GM21390 (cell line): ENCODE measurements around the gene PHF21B.
"Not testable (repeated sequence)": the region's sequence is repeated elsewhere in the genome, so short reads cannot be mapped to it uniquely, and the experiment has no call there.

Source experiments
- ATAC-seq: cut with Tn5 transposase; IDR thresholded peaks from one replicate; pipeline ENCODE4 v1.9.1; 2021; ENCODE audit not compliant: unreplicated experiment

Gene PHF21B

DNA sequence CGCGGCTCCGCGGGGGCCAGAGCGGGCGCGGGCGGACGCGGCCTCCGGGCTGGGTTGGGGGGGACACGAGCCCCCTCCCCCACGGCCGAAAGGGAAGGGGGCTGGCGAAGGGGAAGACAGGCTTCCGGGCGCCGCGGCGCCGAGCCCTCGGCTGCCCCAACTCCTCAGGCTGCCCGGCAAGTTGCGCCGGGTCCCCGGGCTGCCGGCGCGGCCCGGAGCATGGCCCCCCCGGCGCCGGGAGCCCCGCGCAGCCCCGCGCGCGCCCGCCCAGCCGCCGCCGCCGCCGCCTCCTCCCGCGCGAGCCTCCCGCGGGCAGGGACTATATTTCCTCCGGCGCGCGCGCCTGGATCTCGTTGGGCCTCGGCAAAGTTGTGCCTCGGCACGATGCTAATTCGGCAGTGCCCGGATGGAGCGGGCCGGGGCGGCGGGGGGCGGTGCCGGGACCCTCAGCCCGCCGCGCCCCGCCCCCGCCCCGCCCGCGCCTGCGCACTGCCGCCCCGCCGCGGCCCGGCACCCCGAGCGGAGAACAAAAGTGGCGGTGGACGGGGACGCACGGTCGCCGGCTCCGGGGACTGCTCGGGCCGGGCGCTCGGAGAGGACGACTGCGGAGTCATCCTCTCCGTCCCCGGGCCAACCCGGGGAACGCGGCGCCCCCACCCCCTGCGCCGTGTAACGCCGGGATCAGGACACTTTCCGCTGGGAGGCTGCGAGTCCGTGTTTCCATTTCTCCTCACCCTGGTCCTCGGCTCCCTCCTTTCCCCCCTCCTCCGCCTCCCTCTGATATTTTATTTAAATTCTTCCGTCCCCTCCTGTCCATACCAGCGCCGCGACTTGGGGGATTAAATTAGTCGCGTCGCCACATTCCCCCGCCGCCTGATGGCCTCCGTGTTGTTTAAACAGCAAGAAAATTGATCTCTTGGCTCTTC is at the start of gene PHF21B:
TSS of gene PHF21B (minus strand) at position 400 of the 926 bp plus-strand sequence. CDS start 456 bp downstream, outside the sequence.
- ATAC-seq, result no peak

DNA sequence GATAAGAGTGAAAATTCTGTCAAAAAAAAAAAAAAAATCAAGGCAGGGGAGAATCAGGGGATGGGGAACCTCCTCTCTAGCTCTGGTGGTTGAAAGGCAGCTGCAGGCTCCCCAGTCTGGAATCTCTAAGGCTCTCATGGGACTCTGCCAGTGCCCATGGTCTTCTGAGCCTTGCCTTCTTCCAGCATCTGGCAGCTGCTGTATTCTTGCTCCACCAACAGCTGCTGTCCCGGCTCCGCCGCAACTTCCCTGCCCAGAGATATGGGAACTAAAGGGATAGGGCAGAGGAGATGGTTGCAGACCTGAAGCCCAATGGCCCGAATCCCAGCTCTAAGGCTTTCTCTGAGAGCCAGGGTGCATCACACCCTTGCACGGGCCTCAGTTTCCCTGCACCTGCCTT is 49.5 kb upstream of the PHF21B start:
- no peak for ATAC-seq

DNA sequence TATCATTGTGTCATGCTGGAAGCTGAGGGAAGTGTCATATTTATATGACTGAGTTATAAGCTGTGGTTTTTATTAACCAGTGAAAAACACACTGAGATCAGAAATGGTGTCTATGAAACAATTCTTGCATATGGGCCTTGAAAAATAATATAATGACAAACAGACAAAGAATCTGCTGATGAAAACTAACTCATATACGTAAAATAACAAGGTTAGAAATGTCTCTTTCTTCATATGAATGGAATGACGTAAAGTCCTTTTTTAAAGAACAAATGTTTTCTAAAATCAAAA is 48.8 kb upstream of the PHF21B start:
- ATAC-seq, result no peak

DNA sequence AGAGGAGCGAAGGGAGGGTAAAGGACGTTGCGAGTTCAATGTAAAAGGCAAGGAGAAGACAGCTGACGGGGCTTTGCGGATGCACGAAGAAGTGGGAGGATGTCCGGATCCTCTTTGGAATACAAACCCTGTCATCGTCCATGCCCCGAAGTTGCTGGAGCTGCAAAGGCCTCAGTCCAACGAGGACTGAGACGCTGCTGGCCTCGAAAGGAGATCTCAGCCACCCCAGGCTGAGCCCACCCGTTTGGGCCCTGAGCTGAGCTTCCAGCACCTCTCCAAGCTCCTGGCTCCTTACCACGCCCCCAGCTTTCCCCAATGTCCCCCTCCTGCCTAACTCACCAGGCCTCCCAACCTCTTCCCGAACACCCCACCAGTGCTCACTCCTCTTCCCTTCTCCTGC is 46.1 kb upstream of the PHF21B start:
- no peak for ATAC-seq

- no peak for ATAC-seq
Observed at GRCh38 chr22:45053571-45053970, 43.8 kb upstream of the PHF21B start.

DNA sequence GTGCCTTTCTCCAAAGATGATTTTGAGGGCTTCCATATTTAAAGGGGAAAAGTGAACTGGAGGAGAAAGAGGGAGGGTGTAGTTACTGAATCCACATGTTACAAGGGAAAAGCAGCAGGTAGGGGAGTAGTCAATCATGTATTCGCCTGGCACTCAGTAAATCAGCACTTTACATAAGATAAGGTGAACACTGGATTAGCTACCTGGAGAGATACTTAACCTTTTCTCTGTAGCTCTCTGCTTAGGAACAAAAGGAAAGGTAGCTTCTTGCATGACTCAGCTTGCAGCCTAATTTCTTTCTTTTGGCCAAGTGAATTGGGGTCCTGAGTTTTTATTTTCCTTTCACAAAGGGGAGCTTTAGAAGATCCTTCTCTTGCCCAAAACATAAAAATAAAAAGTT is 43.3 kb upstream of the PHF21B start:
- ATAC-seq, result no peak

DNA sequence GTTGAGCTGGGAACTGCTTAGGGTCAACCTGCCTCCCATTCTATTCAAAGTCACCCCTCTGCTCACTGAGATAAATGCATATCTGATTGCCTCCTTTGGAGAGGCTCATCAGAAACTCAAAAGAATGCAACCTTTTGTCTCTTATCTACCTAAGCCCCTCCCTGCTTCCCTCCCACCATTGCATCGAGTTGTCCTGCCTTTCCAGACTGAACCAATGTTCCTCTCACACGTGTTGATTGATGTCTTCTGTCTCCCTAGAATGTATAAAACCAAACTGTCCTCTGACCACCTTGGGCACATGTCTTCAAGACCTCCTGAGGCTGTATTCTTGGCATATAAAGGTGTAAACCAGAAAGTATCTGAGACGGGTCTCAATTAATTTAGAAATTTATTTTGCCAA is 42.9 kb upstream of the PHF21B start:
- ATAC-seq, result not testable (repeated sequence)

DNA sequence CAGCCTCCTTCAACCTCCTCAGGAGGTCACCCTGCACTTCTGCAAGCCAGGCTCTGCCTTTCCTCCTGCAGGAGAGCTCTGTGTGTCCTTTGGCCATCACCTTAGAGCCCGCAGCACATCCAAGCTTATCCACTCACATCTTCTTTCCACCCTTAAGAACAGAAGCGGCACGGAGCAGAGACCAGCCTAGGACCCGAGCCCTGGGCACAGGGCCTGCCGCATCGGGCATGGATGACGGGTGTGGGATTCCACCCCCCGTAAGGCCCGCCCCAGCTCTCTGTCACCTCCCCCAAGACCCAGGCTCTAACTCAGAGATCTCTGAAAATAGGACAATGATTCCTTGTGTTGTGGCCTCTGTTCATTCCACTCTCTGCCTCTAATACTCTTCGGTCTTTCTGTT is 42.1 kb upstream of the PHF21B start:
- ATAC-seq, result no peak

GRCh38 chr22:45051419-45051818 is 41.6 kb upstream of the PHF21B start:
- ATAC-seq, result no peak

- no peak for ATAC-seq
Observed at GRCh38 chr22:45047260-45047659, 37.5 kb upstream of the PHF21B start.

- ATAC-seq, result no peak
Observed at GRCh38 chr22:45045208-45045607, 35.4 kb upstream of the PHF21B start.

DNA sequence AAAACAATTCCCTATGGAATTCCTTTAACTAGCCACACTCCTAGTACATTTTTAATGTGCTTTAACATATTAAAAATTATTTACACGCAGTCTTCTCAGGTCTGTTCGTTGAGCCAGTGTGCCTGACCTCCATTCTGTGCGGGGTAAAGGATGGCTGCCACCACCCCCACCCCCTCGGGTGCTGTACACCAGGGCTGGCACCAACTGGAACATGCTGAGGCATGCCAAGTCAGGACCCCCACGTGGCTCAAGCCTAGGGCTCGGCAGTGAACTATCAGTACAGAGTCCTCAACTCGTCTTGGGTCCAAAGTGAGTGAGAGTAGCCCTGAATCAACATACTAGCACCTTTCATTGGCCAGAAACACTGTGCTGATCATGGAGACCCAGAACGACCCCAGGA is 32.5 kb upstream of the PHF21B start:
- ATAC-seq, result no peak

- ATAC-seq, result no peak
Observed at GRCh38 chr22:45039133-45039532, 29.3 kb upstream of the PHF21B start.

- ATAC-seq, result no peak
Observed at GRCh38 chr22:45036154-45036553, 26.3 kb upstream of the PHF21B start.

DNA sequence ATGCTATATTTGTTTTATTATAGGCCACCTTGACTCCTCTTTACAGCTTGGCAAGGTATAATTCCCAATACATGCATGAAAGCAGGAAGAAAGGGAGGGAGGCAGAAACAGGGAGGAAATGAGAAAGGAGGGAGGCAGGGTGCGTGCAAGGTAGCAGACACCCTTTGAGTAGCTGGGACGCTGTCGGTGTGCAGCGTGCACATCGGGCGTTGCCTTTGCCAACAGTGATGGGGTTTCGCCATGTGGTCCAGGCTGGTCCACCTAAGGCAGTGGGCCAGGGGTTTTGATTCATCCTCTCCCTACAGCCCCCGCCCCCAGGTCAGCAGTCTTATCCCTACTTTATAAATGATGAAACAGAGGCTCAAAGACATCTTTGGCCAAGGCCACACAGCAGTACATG is 25.0 kb upstream of the PHF21B start:
- ATAC-seq, result no peak

GRCh38 chr22:45034156-45034555 is 24.4 kb upstream of the PHF21B start:
- ATAC-seq, result no peak

DNA sequence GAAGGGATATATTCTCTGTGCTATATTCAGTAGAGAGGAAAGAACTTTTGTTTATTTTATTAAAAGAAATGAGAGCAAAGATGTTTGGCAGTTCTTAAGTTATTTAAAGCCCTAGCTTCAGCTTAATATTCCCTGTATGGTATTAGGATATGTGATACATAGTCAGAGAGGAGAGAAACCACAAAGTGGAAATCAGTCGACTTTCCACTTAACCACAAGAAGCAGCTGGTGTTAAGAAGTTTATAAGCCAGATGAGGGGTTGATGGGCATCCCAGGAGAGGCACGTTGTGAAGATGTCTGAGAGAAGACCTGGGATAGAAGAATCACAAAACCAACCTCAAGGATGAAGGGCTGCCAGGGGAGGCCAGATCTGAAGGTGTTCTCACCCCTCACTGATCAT is 23.3 kb upstream of the PHF21B start:
- no peak for ATAC-seq

DNA sequence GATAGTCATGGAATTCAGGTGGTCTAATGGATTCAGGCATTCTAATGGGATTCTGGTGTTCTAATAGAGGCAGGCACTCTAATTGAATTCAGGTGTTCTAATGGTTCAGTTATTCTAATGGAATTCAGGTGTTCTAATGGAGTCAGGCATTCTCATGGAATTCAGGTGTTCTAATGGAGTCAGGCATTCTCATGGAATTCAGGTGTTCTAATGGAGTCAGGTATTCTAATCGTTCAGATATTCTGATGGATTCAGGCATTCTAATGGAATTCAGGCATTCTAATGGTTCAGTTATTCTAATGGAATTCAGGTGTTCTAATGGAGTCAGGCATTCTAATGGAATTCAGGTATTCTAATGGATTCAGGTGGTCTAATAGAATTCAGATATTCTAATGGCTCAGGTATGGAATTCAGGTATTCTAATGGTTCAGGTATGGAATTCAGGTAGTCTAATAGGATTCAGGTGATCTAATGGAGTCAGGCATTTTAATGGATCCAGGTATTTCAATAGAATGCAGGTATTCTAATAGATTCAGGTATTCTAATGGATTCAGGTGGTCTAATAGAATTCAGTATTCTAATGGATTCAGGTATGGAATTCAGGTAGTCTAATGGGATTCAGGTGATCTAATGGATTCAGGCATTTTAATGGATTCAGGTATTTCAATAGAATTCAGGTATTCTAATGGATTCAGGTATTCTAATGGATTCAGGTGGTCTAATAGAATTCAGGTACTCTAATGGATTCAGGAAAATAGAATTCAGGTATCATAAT is 22.0 kb upstream of the PHF21B start:
- no peak for ATAC-seq

DNA sequence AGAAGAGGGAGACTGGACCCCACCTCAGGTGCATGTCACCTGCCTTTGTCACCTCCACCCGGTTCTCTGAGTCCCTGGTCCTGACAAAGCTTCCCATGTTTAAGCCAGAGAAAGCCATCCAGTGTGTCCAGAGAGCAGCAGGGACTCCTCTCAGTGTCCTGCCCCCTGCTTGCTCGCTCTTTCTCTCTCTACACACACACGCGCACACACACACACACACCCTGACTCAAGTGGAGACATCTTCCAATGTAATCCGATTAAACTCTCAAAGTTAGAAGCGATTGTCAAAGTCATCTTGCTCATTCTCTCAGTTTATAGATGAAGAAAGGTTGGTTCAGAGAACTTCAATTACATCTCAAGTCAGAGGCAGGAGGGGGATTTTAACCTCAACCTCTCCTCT is 19.7 kb upstream of the PHF21B start:
- ATAC-seq, result no peak

DNA sequence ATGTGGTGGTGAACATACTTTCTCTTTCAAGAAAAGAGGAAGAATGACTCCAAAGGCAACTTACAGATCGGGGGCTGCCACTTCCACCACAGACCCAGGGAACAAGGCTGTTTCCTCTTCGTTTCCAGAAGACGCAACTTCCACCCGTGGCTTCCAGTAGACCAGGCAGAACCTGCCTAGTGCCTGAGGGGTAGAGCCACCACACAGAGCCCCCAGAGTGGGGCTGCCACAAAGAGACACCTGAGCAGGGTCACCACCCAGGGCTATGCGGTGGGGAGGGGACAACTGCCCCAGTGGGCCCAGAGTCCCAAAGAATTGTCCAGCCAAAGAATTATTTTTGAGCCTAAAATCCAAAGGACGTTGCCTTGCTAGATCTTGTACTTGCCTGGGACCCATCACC is 16.7 kb upstream of the PHF21B start:
- no peak for ATAC-seq

DNA sequence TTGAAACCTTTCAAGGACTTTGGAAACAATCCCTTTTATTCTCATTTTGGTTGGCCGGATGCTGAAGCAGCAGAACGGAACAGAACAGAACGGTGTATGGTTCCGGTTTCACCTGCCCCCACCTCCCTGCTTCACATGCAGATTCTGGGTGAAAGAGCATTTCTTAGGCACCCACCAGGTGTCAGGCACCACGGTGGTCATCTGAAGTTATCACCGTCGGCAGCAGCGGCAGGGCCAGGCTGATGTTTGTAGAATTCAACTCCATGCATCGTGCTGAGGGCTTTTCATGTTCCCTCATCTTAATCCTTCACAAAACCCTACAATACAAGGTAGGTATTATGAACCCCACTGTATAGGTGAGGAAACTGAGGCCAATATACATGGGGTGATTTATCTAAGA is 13.6 kb upstream of the PHF21B start:
- ATAC-seq, result no peak

DNA sequence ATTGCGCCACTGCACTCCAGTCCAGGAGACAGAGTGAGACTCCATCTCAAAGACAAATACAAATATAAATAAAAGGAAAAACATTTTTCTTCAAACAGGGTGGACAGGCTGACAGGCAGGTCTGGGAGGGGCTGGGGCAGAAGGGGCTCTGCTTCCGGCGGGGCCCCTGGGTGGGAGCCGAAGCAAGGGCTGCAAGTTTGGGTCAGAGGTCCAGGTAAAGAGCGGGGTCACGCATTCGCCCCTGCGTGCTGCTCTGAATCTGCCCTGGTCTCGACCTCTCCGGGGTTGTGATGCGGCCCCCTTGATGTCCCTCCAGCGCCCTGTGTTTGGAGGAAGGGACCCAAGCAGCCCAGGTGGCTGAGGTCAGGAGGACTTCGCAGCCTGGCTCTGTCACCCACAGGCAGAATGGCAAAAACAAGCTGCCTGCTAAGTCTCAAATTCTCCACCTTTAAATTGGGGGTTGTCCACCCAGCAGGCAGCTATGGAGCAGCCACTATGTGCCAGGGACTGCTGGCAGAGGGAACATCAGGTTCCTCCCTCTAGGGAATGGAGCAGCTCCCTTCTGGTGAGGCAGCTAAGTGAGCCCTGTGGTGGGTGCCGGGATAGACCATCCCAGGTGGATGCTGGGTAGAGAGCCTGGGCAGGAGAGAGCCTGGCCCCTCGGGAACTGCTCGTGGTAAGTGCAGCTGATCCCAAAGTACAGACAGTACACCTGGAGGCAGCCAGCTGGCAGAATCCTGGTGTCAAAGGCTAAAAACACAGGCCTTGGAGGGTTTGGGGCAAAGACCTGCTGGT is 10.3 kb upstream of the PHF21B start:
- no peak for ATAC-seq
